ENCODE data around the gene SPOCK1. TPM values are rescaled to one million over a fixed set of nuclear protein-coding genes. Genes with fewer than 3 reads are reported as not detected.

The SPOCK1 gene
- total and polyA plus RNA-seq, 2 donors (not counting 3 experiments of a cell fraction or from before 2014, with no cell fraction given), result 144 to 280 TPM

DNA sequence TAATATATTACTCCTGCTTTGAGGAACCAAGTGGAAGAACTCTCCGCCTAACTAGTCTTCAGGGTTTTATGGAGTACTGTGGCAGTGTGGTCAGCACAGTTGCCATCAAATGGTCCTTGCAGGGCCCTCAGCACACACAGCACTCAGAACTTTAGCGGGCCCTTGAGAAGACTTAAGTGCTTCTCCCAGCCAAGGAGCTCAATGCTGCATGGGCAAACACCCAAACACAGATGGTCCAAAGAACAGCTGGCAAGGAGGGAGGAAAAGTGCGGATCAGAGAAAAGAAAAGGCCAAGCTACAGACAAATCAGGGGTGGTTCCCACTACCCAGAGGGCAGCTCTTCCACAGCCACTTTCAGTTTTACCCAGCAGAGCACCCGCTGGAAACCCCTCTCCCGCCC, 98.6 kb downstream of the SPOCK1 start:
- H2AFZ ChIP-seq (ENCODE audit: low read depth, low read length), result no peak overlapping the region
- FAIRE-seq (no peak), DNase-seq (ENCODE audit: low read depth, low spot score) (no peak)
- intact Hi-C loops (cut with micrococcal nuclease) (no loop called here), dilution Hi-C loops (cut with MboI; ENCODE audit: extremely low pct_ligation_motif_present, low sequenced_read_pairs) (no loop called here)
- H3K9me3 ChIP-seq (replicated peaks; ENCODE audit: control insufficient read depth, insufficient read depth, low read length), result no peaks in the 10 kb centered on the region
- BruUV-seq (replicated peaks), result no TSS peak
- ChIA-PET CTCF (interaction anchor here (1.1 to 2.2 kb wide), 3 partner anchors 9 to 80 kb away, joined by 3 to 7 read pairs (median 4); no protein-coding TSS in a partner anchor), POLR2A (no interaction called here)
- H3K9ac ChIP-seq (replicated peaks; ENCODE audit: extremely low read depth, insufficient read depth, low read length), result no peak overlapping the region
- H3K9me1 ChIP-seq (replicated peaks; ENCODE audit: control insufficient read depth, extremely low read depth, insufficient read depth, low read length), result no peaks in the 10 kb centered on the region
- no peak overlapping the region for H3K27ac ChIP-seq (ENCODE audit: insufficient read depth, low read depth, low read length)
- H3K36me3 ChIP-seq (ENCODE audit: control insufficient read depth in 2 of 2, extremely low read depth in 1 of 2, insufficient read depth in 2 of 2, low read length in 2 of 2), result no peaks in the 10 kb centered on the region
- no peaks in the 10 kb centered on the region for H3K27me3 ChIP-seq (ENCODE audit: control insufficient read depth in 2 of 2, insufficient read depth in 2 of 2, low read length in 2 of 2)
- no peaks in the 10 kb centered on the region for H4K20me1 ChIP-seq (replicated peaks; ENCODE audit: control insufficient read depth, extremely low read depth, insufficient read depth, low read length)
- H3K4me2 ChIP-seq (ENCODE audit: insufficient read depth, low read length), result no peak overlapping the region
- no peak overlapping the region for H3K4me3 ChIP-seq (replicated peaks in 1 of 3; ENCODE audit: insufficient read depth in 1 of 3, low read depth in 1 of 3, low read length in 3 of 3)
- no peaks in the 10 kb centered on the region for H3K4me1 ChIP-seq (ENCODE audit: control insufficient read depth, extremely low read depth, insufficient read depth, low read length)
- TF ChIP-seq MAX (IDR thresholded peaks at IDR 0.05; ENCODE audit: insufficient read depth, insufficient read length) (no peak), JUN (IDR thresholded peaks at IDR 0.05; ENCODE audit: borderline replicate concordance, insufficient read depth, insufficient read length, low read depth) (no peak), FOS (IDR thresholded peaks at IDR 0.05; ENCODE audit: borderline replicate concordance, insufficient read depth, low read length) (no peak), POLR2AphosphoS5 (IDR thresholded peaks at IDR 0.05; ENCODE audit: insufficient read depth, low read depth, low read length) (no peak), GATA2 (IDR thresholded peaks at IDR 0.05; ENCODE audit: insufficient read depth, insufficient read length, low read depth, low read length) (no peak), EZH2 (IDR thresholded peaks at IDR 0.05; ENCODE audit: borderline replicate concordance, low read depth, low read length, severe bottlenecking) (no peak), POLR2A (IDR thresholded peaks at IDR 0.05; ENCODE audit: low read depth, low read length) (no peak), MYC (IDR thresholded peaks at IDR 0.05; ENCODE audit: low read depth, low read length) (no peak)
- TF ChIP-seq, protein P1, sequence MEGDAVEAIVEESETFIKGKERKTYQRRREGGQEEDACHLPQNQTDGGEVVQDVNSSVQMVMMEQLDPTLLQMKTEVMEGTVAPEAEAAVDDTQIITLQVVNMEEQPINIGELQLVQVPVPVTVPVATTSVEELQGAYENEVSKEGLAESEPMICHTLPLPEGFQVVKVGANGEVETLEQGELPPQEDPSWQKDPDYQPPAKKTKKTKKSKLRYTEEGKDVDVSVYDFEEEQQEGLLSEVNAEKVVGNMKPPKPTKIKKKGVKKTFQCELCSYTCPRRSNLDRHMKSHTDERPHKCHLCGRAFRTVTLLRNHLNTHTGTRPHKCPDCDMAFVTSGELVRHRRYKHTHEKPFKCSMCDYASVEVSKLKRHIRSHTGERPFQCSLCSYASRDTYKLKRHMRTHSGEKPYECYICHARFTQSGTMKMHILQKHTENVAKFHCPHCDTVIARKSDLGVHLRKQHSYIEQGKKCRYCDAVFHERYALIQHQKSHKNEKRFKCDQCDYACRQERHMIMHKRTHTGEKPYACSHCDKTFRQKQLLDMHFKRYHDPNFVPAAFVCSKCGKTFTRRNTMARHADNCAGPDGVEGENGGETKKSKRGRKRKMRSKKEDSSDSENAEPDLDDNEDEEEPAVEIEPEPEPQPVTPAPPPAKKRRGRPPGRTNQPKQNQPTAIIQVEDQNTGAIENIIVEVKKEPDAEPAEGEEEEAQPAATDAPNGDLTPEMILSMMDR (IDR thresholded peaks at IDR 0.05; ENCODE audit: extremely low read depth in 1 of 2, insufficient read depth in 1 of 2, low read depth in 1 of 2, low read length in 2 of 2), result no peak
- peaks cover 50% of the 10 kb centered on the region for H3K79me2 ChIP-seq (ENCODE audit: control insufficient read depth, insufficient read depth, low read length)

Measured in endothelial cell of umbilical vein (primary cell).